Naive thymus-derived CD8-positive, alpha-beta T cell (primary cell): Measurements from ENCODE around the gene MYF5. TPM values are rescaled to one million over a fixed set of nuclear protein-coding genes. Genes with fewer than 3 reads are reported as not detected.

Source experiments
- ATAC-seq, 2 donors: fragments of 150-1000 bp; cut with Tn5 transposase in 1 of 2; sonication (Bioruptor Pico), chemical (Tn5 transposase) in 1 of 2; 1 replicate in 1 of 2; 2 replicates in 1 of 2; pipeline ENCODE4 v1.10.0; 2021; ENCODE audit warnings: mild to moderate bottlenecking in 2 of 2, moderate library complexity in 2 of 2
- POLR2A ChIA-PET: fragments of 350-600 bp; sonication (Branson Sonifier 250); formaldehyde crosslinking; loops from one replicate; lab custom pipeline; 2021; ENCODE audit warnings: antibody characterized with exemption; lab: Charles Lee
- DNase-seq, 10 donors: peaks; one replicate each; pipeline versions ENCODE4 v3.0.0 to v3.0.0-alpha.2; 2020 to 2022
- H3K27ac Mint-ChIP-seq, 10 donors: one replicate each; pipeline ENCODE4 v1.8.0; 2020 to 2022; ENCODE audit warnings: mild to moderate bottlenecking in 10 of 10, mixed read lengths in 10 of 10, moderate library complexity in 4 of 10, inconsistent platforms in 1 of 10
- H3K27me3 Mint-ChIP-seq, 5 donors: one replicate each; pipeline ENCODE4 v1.8.0; 2021 to 2022; ENCODE audit warnings: mixed read lengths in 5 of 5
- H3K36me3 Mint-ChIP-seq, 3 donors: one replicate each; pipeline ENCODE4 v1.8.0; 2020 to 2022; ENCODE audit warnings: mixed read lengths in 3 of 3, mild to moderate bottlenecking in 2 of 3, inconsistent platforms in 1 of 3
- H3K4me1 Mint-ChIP-seq, 4 donors: one replicate each; pipeline ENCODE4 v1.8.0; 2021 to 2022; ENCODE audit warnings: mixed read lengths in 4 of 4
- H3K4me3 Mint-ChIP-seq, 10 donors: one replicate each; pipeline ENCODE4 v1.8.0; 2020 to 2022; ENCODE audit warnings: mild to moderate bottlenecking in 10 of 10, mixed read lengths in 10 of 10, moderate library complexity in 6 of 10, inconsistent platforms in 1 of 10
- H3K9me3 Mint-ChIP-seq, 9 donors: one replicate each; pipeline ENCODE4 v1.8.0; 2020 to 2022; ENCODE audit warnings: mixed read lengths in 9 of 9, mild to moderate bottlenecking in 3 of 9, inconsistent platforms in 1 of 9, moderate library complexity in 1 of 9
- polyA plus RNA-seq, 3 donors: library from polyadenylated mRNA; unstranded; fragments of 300-500 nt; fragmentation: Illumina TruSeq; gene quantifications; one replicate each; pipeline ENCODE4 v1.2.3, GENCODE V29; 2021
- total RNA-seq, 8 experiments: library from RNA in 2 of 8; stranded (reverse) in 2 of 8; gene quantifications; one replicate each; pipeline ENCODE4 v1.2.3 and lab custom pipeline; 2021 to 2026

Gene MYF5
- total and polyA plus RNA-seq, 5 experiments from 2014 or later, result not detected

- POLR2A ChIA-PET, result no interaction called here
- ATAC-seq (no peak), DNase-seq (no peak)
- no peak overlapping the region for H3K27ac Mint-ChIP-seq
- H3K9me3 Mint-ChIP-seq, result peaks cover 0 to 26% (median 0%) of the 10 kb centered on the region in 9 donors
- H3K4me1 Mint-ChIP-seq, result no peaks in the 10 kb centered on the region
- no peaks in the 10 kb centered on the region for H3K27me3 Mint-ChIP-seq
- no peak overlapping the region for H3K4me3 Mint-ChIP-seq
- no peaks in the 10 kb centered on the region for H3K36me3 Mint-ChIP-seq
These were observed 31.1 kb downstream of the MYF5 start for GRCh38 chr12:80747800-80748199.

- peaks cover 0 to 14% (median 0%) of the 10 kb centered on the region in 9 donors for H3K9me3 Mint-ChIP-seq
- H3K27ac Mint-ChIP-seq, result no peak overlapping the region
- H3K36me3 Mint-ChIP-seq, result no peaks in the 10 kb centered on the region
- POLR2A ChIA-PET, result no interaction called here
- DNase-seq, result no peak
- ATAC-seq, result no peak
- no peak overlapping the region for H3K4me3 Mint-ChIP-seq
- H3K27me3 Mint-ChIP-seq, result no peaks in the 10 kb centered on the region
- no peaks in the 10 kb centered on the region for H3K4me1 Mint-ChIP-seq
These were observed 32.7 kb downstream of the MYF5 start for GRCh38 chr12:80749456-80749855.

- H3K36me3 Mint-ChIP-seq, result no peaks in the 10 kb centered on the region
- no peaks in the 10 kb centered on the region for H3K27me3 Mint-ChIP-seq
- H3K4me1 Mint-ChIP-seq, result no peaks in the 10 kb centered on the region
- H3K4me3 Mint-ChIP-seq, result no peak overlapping the region
- ATAC-seq (no peak), DNase-seq (no peak)
- POLR2A ChIA-PET, result no interaction called here
- peaks cover 0 to 22% (median 1%) of the 10 kb centered on the region in 9 donors for H3K9me3 Mint-ChIP-seq
- H3K27ac Mint-ChIP-seq, result no peak overlapping the region
These were observed 35.8 kb downstream of the MYF5 start for GRCh38 chr12:80752464-80752863.

GRCh38 chr12:80754274-80754673, 37.6 kb downstream of the MYF5 start:
- ATAC-seq, result no peak
- no peaks in the 10 kb centered on the region for H3K4me1 Mint-ChIP-seq
- no peak overlapping the region for H3K4me3 Mint-ChIP-seq
- POLR2A ChIA-PET, result no interaction called here
- peaks cover 0 to 39% (median 1%) of the 10 kb centered on the region in 9 donors for H3K9me3 Mint-ChIP-seq
- peaks cover 0 to 3% (median 0%) of the 10 kb centered on the region in 5 donors for H3K27me3 Mint-ChIP-seq
- no peak overlapping the region for H3K27ac Mint-ChIP-seq
- no peak for DNase-seq
- H3K36me3 Mint-ChIP-seq, result no peaks in the 10 kb centered on the region

GRCh38 chr12:80756875-80757274, 40.2 kb downstream of the MYF5 start:
- Mint-ChIP-seq H3K4me3 (no peak overlapping the region), H3K9me3 (peaks cover 0 to 59% (median 0%) of the 10 kb centered on the region in 9 donors), H3K4me1 (peaks cover 0 to 2% (median 0%) of the 10 kb centered on the region in 4 donors), H3K27me3 (peaks cover 0 to 3% (median 0%) of the 10 kb centered on the region in 5 donors), H3K27ac (no peak overlapping the region), H3K36me3 (no peaks in the 10 kb centered on the region)
- ATAC-seq (no peak), DNase-seq (no peak)
- POLR2A ChIA-PET, result no interaction called here

GRCh38 chr12:80761838-80762237, 45.1 kb downstream of the MYF5 start:
- Mint-ChIP-seq H3K4me3 (no peak overlapping the region), H3K4me1 (peaks cover 0 to 2% (median 0%) of the 10 kb centered on the region in 4 donors), H3K27me3 (peaks cover 0 to 4% (median 0%) of the 10 kb centered on the region in 5 donors), H3K36me3 (no peaks in the 10 kb centered on the region), H3K9me3 (peaks cover 0 to 43% (median 0%) of the 10 kb centered on the region in 9 donors), H3K27ac (no peak overlapping the region)
- POLR2A ChIA-PET, result no interaction called here
- ATAC-seq (no peak), DNase-seq (no peak)

- Mint-ChIP-seq H3K27ac (no peak overlapping the region), H3K4me1 (peaks cover 0 to 2% (median 0%) of the 10 kb centered on the region in 4 donors), H3K4me3 (no peak overlapping the region), H3K9me3 (peaks cover 0 to 24% (median 0%) of the 10 kb centered on the region in 9 donors), H3K27me3 (peaks cover 0 to 4% (median 0%) of the 10 kb centered on the region in 5 donors), H3K36me3 (no peaks in the 10 kb centered on the region)
- DNase-seq, result no peak
- POLR2A ChIA-PET, result no interaction called here
- no peak for ATAC-seq
These were observed 47.2 kb downstream of the MYF5 start for GRCh38 chr12:80763874-80764273.

GRCh38 chr12:80766210-80766609, 49.5 kb downstream of the MYF5 start:
- POLR2A ChIA-PET, result no interaction called here
- peaks cover 0 to 4% (median 0%) of the 10 kb centered on the region in 5 donors for H3K27me3 Mint-ChIP-seq
- peaks cover 0 to 2% (median 0%) of the 10 kb centered on the region in 4 donors for H3K4me1 Mint-ChIP-seq
- no peak for ATAC-seq
- H3K9me3 Mint-ChIP-seq, result peaks cover 0 to 6% (median under 1%) of the 10 kb centered on the region in 9 donors
- DNase-seq, result no peak
- H3K36me3 Mint-ChIP-seq, result no peaks in the 10 kb centered on the region
- no peak overlapping the region for H3K4me3 Mint-ChIP-seq
- no peak overlapping the region for H3K27ac Mint-ChIP-seq

GRCh38 chr12:80766897-80767296, 50.2 kb downstream of the MYF5 start:
- ATAC-seq, result no peak
- Mint-ChIP-seq H3K27ac (no peak overlapping the region), H3K4me1 (no peaks in the 10 kb centered on the region), H3K36me3 (no peaks in the 10 kb centered on the region), H3K4me3 (no peak overlapping the region), H3K27me3 (peaks cover 0 to 4% (median 0%) of the 10 kb centered on the region in 5 donors), H3K9me3 (peaks cover 0 to 7% (median 0%) of the 10 kb centered on the region in 9 donors)
- no peak for DNase-seq
- POLR2A ChIA-PET, result no interaction called here

Other genes starting within 250 kb of the MYF5 start
- not detected for gene MYF6, start 9.3 kb upstream of the MYF5 start, total RNA-seq
- not detected for gene MYF6, start 9.3 kb upstream of the MYF5 start, polyA plus RNA-seq
- not detected for gene LIN7A, start 221.0 kb downstream of the MYF5 start, total RNA-seq
- not detected for gene LIN7A, start 221.0 kb downstream of the MYF5 start, polyA plus RNA-seq